Keratinocyte (primary cell): ENCODE data around the gene CD93. TPM values are rescaled to one million over a fixed set of nuclear protein-coding genes. Genes with fewer than 3 reads are reported as not detected.

Experiments
- DNase-seq: peaks from one replicate; pipeline ENCODE4 v3.0.0-alpha.2; 2011; ENCODE audit warnings: low read depth, missing footprints, low spot score
- FAIRE-seq: peaks from 2 replicates; lab custom pipeline; 2011; peaks lifted over from hg19 to GRCh38; lab: Jason Lieb, UNC
- H2AFZ ChIP-seq: 2 replicates; pipeline ENCODE4 v1.6.0; 2012; ENCODE audit warnings: low read length, control low read depth, inconsistent platforms; ENCODE audit not compliant: control insufficient read depth
- H3K27ac ChIP-seq: 2 replicates; pipeline ENCODE4 v1.5.1; 2011; ENCODE audit warnings: low read length; ENCODE audit not compliant: control insufficient read depth, insufficient read depth
- H3K27me3 ChIP-seq: 3 replicates; pipeline ENCODE4 v1.6.0; 2011; ENCODE audit warnings: low read length; ENCODE audit not compliant: control insufficient read depth, insufficient read depth; ENCODE audit errors: extremely low read depth
- H3K36me3 ChIP-seq, 2 experiments: 2 replicates in 1 of 2; 3 replicates in 1 of 2; pipeline ENCODE4 v1.5.1; 2011; ENCODE audit warnings: low read length in 2 of 2, mild to moderate bottlenecking in 1 of 2; ENCODE audit not compliant: control insufficient read depth in 2 of 2, insufficient read depth in 2 of 2; ENCODE audit errors: extremely low read depth in 1 of 2
- H3K4me1 ChIP-seq: 3 replicates; pipeline ENCODE4 v1.5.1; 2011; ENCODE audit warnings: low read length; ENCODE audit not compliant: control insufficient read depth, insufficient read depth; ENCODE audit errors: extremely low read depth
- H3K4me2 ChIP-seq: 3 replicates; pipeline ENCODE4 v1.6.0; 2011; ENCODE audit warnings: low read depth, low read length; ENCODE audit not compliant: control insufficient read depth, insufficient read depth; ENCODE audit errors: extremely low read depth
- H3K4me3 ChIP-seq, 3 experiments: fragments of 200-600 bp in 1 of 3; sonication (generic) in 1 of 3; 2 replicates in 2 of 3; 3 replicates in 1 of 3; pipeline ENCODE4 v1.5.1; 2011 to 2016; ENCODE audit warnings: low read length in 3 of 3, mild to moderate bottlenecking in 3 of 3, control low read depth in 2 of 3, inconsistent platforms in 1 of 3, low read depth in 1 of 3, mixed read lengths in 1 of 3, mixed run types in 1 of 3, moderate library complexity in 1 of 3; ENCODE audit not compliant: control insufficient read depth in 2 of 3, insufficient read depth in 2 of 3; ENCODE audit errors: extremely low read depth in 1 of 3
- H3K79me2 ChIP-seq: 2 replicates; pipeline ENCODE4 v1.6.0; 2012; ENCODE audit warnings: low read length; ENCODE audit not compliant: control insufficient read depth, insufficient read depth
- H3K9ac ChIP-seq: 3 replicates; pipeline ENCODE4 v1.6.0; 2011; ENCODE audit warnings: low read length; ENCODE audit not compliant: control insufficient read depth, insufficient read depth; ENCODE audit errors: extremely low read depth
- H3K9me1 ChIP-seq: 3 replicates; pipeline ENCODE4 v1.6.0; 2011; ENCODE audit warnings: low read length; ENCODE audit not compliant: control insufficient read depth, insufficient read depth; ENCODE audit errors: extremely low read depth
- H3K9me3 ChIP-seq: 2 replicates; pipeline ENCODE4 v1.5.1; 2012; ENCODE audit warnings: low read depth, low read length; ENCODE audit not compliant: control insufficient read depth
- H4K20me1 ChIP-seq: 3 replicates; pipeline ENCODE4 v1.6.0; 2011; ENCODE audit warnings: low read length; ENCODE audit not compliant: control insufficient read depth, insufficient read depth; ENCODE audit errors: extremely low read depth
- CTCF ChIP-seq, 3 experiments: IDR thresholded peaks in 1 of 3; conservative IDR thresholded peaks in 1 of 3; optimal IDR thresholded peaks in 1 of 3; 2 replicates in 2 of 3; 3 replicates in 1 of 3; pipeline versions ENCODE3 to v1.5.1; 2011; ENCODE audit warnings: low read length in 3 of 3, mild to moderate bottlenecking in 3 of 3, moderate library complexity in 2 of 3, control low read depth in 1 of 3, inconsistent platforms in 1 of 3; ENCODE audit not compliant: insufficient read depth in 2 of 3; ENCODE audit errors: extremely low read depth in 1 of 3
- EZH2 ChIP-seq: IDR thresholded peaks from one replicate; pipeline ENCODE4 v1.6.1; 2012; ENCODE audit warnings: inconsistent platforms, mild to moderate bottlenecking, low read length, moderate library complexity
- dilution Hi-C: fragments of 300-500 bp; cut with MboI; formaldehyde crosslinking; loops from one replicate; pipeline ENCODE4 v1.7.0; 2020; ENCODE audit warnings: low sequenced_read_pairs; ENCODE audit not compliant: extremely low pct_ligation_motif_present
- polyA plus RNA-seq, 5 experiments: library from polyadenylated mRNA; depleted of rRNA in 3 of 5; stranded (reverse) in 3 of 5; stranded (forward) in 1 of 5; unstranded in 1 of 5; fragments of >200 nt; gene quantifications; 1 replicate in 1 of 5; 2 replicates in 3 of 5; 3 replicates in 1 of 5; pipeline versions ENCODE4 v1.2.1 to v1.2.3, GENCODE V29; 2011 to 2012; ENCODE audit warnings: missing spikeins in 2 of 5, low read depth in 1 of 5, low replicate concordance in 1 of 5

The CD93 gene
- polyA plus RNA-seq, 1 donor (not counting 4 experiments of a cell fraction or from before 2014, with no cell fraction given) = not detected

- dilution Hi-C loops = no loop called here
- no peak for FAIRE-seq
- H3K27ac ChIP-seq = no peak overlapping the region
Observed at GRCh38 chr20:23114018-23114417, 27.9 kb upstream of the CD93 start.

GRCh38 chr20:23112595-23112994 lies 26.5 kb upstream of the CD93 start:
- Histone ChIP-seq H2AFZ (no peak overlapping the region), H3K79me2 (no peaks in the 10 kb centered on the region), H3K27me3 (no peaks in the 10 kb centered on the region), H3K9me3 (no peaks in the 10 kb centered on the region), H3K9me1 (no peaks in the 10 kb centered on the region), H3K4me1 (peaks cover 15% of the 10 kb centered on the region), H3K27ac (no peak overlapping the region), H3K4me3 (no peak overlapping the region), H3K9ac (no peak overlapping the region), H4K20me1 (no peaks in the 10 kb centered on the region), H3K4me2 (no peak overlapping the region), H3K36me3 (no peaks in the 10 kb centered on the region)
- dilution Hi-C loops = no loop called here
- TF ChIP-seq EZH2 = no peak
- no peak for TF ChIP-seq CTCF (optimal IDR thresholded peaks at IDR 0.05 in 1 of 3, IDR thresholded peaks at IDR 0.05 in 1 of 3, conservative IDR thresholded peaks at IDR 0.05 in 1 of 3; ENCODE audit: extremely low read depth in 1 of 3, insufficient read depth in 2 of 3, low read length in 3 of 3)
- DNase-seq (no peak), FAIRE-seq (no peak)

More at GRCh38 chr20:23114018-23114417, 27.9 kb upstream of the CD93 start:
- H3K9ac ChIP-seq = no peak overlapping the region
- no peaks in the 10 kb centered on the region for H3K36me3 ChIP-seq
- peaks cover 15% of the 10 kb centered on the region for H3K4me1 ChIP-seq
- H3K9me1 ChIP-seq = no peaks in the 10 kb centered on the region
- no peak overlapping the region for H3K4me2 ChIP-seq
- H4K20me1 ChIP-seq = no peaks in the 10 kb centered on the region
- no peak overlapping the region for H2AFZ ChIP-seq
- no peak for TF ChIP-seq EZH2
- DNase-seq = no peak
- no peak overlapping the region for H3K4me3 ChIP-seq
- H3K9me3 ChIP-seq = no peaks in the 10 kb centered on the region
- H3K27me3 ChIP-seq = no peaks in the 10 kb centered on the region
- H3K79me2 ChIP-seq = no peaks in the 10 kb centered on the region

GRCh38 chr20:23111944-23112342 lies 25.8 kb upstream of the CD93 start:
- no peak overlapping the region for H2AFZ ChIP-seq
- H3K9me3 ChIP-seq = no peaks in the 10 kb centered on the region
- no peaks in the 10 kb centered on the region for H3K36me3 ChIP-seq
- H4K20me1 ChIP-seq = no peaks in the 10 kb centered on the region
- TF ChIP-seq CTCF (optimal IDR thresholded peaks at IDR 0.05 in 1 of 3, IDR thresholded peaks at IDR 0.05 in 1 of 3, conservative IDR thresholded peaks at IDR 0.05 in 1 of 3; ENCODE audit: extremely low read depth in 1 of 3, insufficient read depth in 2 of 3, low read length in 3 of 3) = no peak
- H3K9ac ChIP-seq = no peak overlapping the region
- DNase-seq = no peak
- no peaks in the 10 kb centered on the region for H3K9me1 ChIP-seq
- FAIRE-seq = no peak
- no peak overlapping the region for H3K4me2 ChIP-seq
- H3K27ac ChIP-seq = no peak overlapping the region
- H3K4me3 ChIP-seq = no peak overlapping the region
- peaks cover 13% of the 10 kb centered on the region for H3K4me1 ChIP-seq
- no peaks in the 10 kb centered on the region for H3K79me2 ChIP-seq
- dilution Hi-C loops = no loop called here
- no peaks in the 10 kb centered on the region for H3K27me3 ChIP-seq
